OCI-LY3 (cell line): ENCODE results near the gene HERC4.

Experiments
- CTCF ChIP-seq: fragments of 200-600, 300-600 bp; sonication (generic); IDR thresholded peaks from 2 replicates; pipeline ENCODE4 v1.5.1; 2014; ENCODE audit warnings: antibody characterized with exemption, low read length, low read depth
- EZH2phosphoT487 ChIP-seq: fragments of 200-600 bp; shearing (Covaris generic); IDR thresholded peaks from 2 replicates; pipeline ENCODE4 v1.6.1; 2018; ENCODE audit warnings: antibody characterized with exemption, mixed run types, low read depth

- no peak for TF ChIP-seq CTCF
- no peak for TF ChIP-seq EZH2phosphoT487
Observed at GRCh38 chr10:68001539-68001938, 73.5 kb downstream of the HERC4 start.
